Activated CD4-positive, alpha-beta T cell treated with anti-CD3 and anti-CD28 coated beads, Interleukin-2, amount 50 U/mL, for 16 hours (primary cell): Measurements from ENCODE around the gene GPX3.
A peak's percentile ranks its signal among the peaks of the same experiment; 100 is the strongest.

Experiments used
- DNase-seq: peaks from one replicate; pipeline ENCODE4 v3.0.0-alpha.2; 2020

GPX3 gene

GRCh38 chr5:151034422-151035379 lies 14.3 kb downstream of the GPX3 start:
- no peak for DNase-seq

GRCh38 chr5:151036556-151036955 lies 16.2 kb downstream of the GPX3 start:
- DNase-seq, result no peak

GRCh38 chr5:151037561-151038411 lies 17.4 kb downstream of the GPX3 start:
- DNase-seq, result no peak

GRCh38 chr5:151038412-151038745 lies 18.0 kb downstream of the GPX3 start:
- DNase-seq, result no peak

- no peak for DNase-seq
These were observed 18.4 kb downstream of the GPX3 start for GRCh38 chr5:151038801-151039238.

GRCh38 chr5:151039665-151040064 lies 19.3 kb downstream of the GPX3 start:
- no peak for DNase-seq

- DNase-seq, result no peak
These were observed 19.9 kb downstream of the GPX3 start for GRCh38 chr5:151040211-151040747.

GRCh38 chr5:151041577-151042268 lies 21.3 kb downstream of the GPX3 start:
- DNase-seq, result no peak

GRCh38 chr5:151042453-151043093 lies 22.2 kb downstream of the GPX3 start:
- no peak for DNase-seq

- peak; percentile 28 for DNase-seq
These were observed 27.5 kb downstream of the GPX3 start for GRCh38 chr5:151047814-151048425.

GRCh38 chr5:151048526-151048925 lies 28.1 kb downstream of the GPX3 start:
- no peak for DNase-seq

GRCh38 chr5:151051066-151051930 lies 30.9 kb downstream of the GPX3 start:
- peak; percentile 70 for DNase-seq

- DNase-seq, result no peak
These were observed 31.7 kb downstream of the GPX3 start for GRCh38 chr5:151051931-151052608.

- DNase-seq, result no peak
These were observed 32.4 kb downstream of the GPX3 start for GRCh38 chr5:151052836-151053235.

GRCh38 chr5:151053796-151054462 lies 33.5 kb downstream of the GPX3 start:
- DNase-seq, result no peak

GRCh38 chr5:151054709-151055108 lies 34.3 kb downstream of the GPX3 start:
- DNase-seq, result no peak

- no peak for DNase-seq
These were observed 34.9 kb downstream of the GPX3 start for GRCh38 chr5:151055336-151055735.

GRCh38 chr5:151056379-151057325 lies 36.3 kb downstream of the GPX3 start:
- DNase-seq, result no peak
